Chondrocyte (in vitro differentiated cells): ENCODE results near the gene DCUN1D4. TPM values are rescaled to one million over a fixed set of nuclear protein-coding genes. Genes with fewer than 3 reads are reported as not detected.
A peak's percentile ranks its signal among the peaks of the same experiment; 100 is the strongest.

Source experiments
- DNase-seq: peaks from one replicate; pipeline ENCODE4 v3.0.0; 2021; ENCODE audit warnings: mixed read lengths, low spot score
- H3K27ac Mint-ChIP-seq: one replicate; pipeline ENCODE4 v1.8.0; 2021; ENCODE audit warnings: mild to moderate bottlenecking, moderate library complexity, mixed read lengths; ENCODE audit not compliant: unreplicated experiment
- H3K27me3 Mint-ChIP-seq: 2 replicates; pipeline ENCODE4 v1.8.0; 2021; ENCODE audit warnings: low read depth, mixed read lengths
- H3K36me3 Mint-ChIP-seq: 2 replicates; pipeline ENCODE4 v1.8.0; 2021; ENCODE audit warnings: low read depth, mixed read lengths
- H3K4me1 Mint-ChIP-seq: 2 replicates; pipeline ENCODE4 v1.8.0; 2021; ENCODE audit warnings: low read depth, mild to moderate bottlenecking, mixed read lengths
- H3K4me3 Mint-ChIP-seq: one replicate; pipeline ENCODE4 v1.8.0; 2021; ENCODE audit warnings: mild to moderate bottlenecking, moderate library complexity, mixed read lengths; ENCODE audit not compliant: unreplicated experiment
- H3K9me3 Mint-ChIP-seq: 2 replicates; pipeline ENCODE4 v1.8.0; 2021; ENCODE audit warnings: low read depth, mixed read lengths
- total RNA-seq: library from RNA; stranded (reverse); gene quantifications from 3 replicates; pipeline ENCODE4 v1.2.1, GENCODE V29; 2021
- TF ChIP-seq, protein P1 (sequence below): fragments of 200-600 bp; sonication (generic); IDR thresholded peaks from 2 replicates; pipeline ENCODE4 v1.5.0; 2021; ENCODE audit warnings: antibody characterized with exemption, mild to moderate bottlenecking, moderate library complexity

Gene DCUN1D4
- total RNA-seq, 1 donor from 2014 or later = 74.9 TPM

DNA sequence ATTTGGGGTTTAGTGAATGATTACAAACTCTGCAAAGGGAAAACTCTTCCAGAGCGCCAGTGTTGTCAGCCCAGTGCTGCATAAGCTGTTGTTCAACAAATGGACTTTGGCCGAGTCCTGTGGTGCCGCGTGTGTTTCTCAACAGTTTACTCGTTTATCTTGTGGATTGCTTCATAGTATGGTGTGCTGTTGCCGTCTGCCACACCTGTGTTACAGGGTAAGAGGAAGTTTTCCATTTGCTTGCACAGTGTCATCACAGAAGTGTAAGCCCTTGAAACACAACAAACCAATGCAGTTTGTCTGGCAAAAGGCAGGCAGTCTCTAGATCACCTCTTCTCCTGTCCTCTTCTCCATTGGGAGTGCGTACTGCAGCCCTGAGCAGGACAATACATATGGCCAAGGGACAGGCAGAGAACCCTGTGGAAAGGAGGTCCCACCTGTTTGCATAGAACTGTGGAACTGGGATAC is 66.3 kb downstream of the DCUN1D4 start:
- TF ChIP-seq, protein P1, sequence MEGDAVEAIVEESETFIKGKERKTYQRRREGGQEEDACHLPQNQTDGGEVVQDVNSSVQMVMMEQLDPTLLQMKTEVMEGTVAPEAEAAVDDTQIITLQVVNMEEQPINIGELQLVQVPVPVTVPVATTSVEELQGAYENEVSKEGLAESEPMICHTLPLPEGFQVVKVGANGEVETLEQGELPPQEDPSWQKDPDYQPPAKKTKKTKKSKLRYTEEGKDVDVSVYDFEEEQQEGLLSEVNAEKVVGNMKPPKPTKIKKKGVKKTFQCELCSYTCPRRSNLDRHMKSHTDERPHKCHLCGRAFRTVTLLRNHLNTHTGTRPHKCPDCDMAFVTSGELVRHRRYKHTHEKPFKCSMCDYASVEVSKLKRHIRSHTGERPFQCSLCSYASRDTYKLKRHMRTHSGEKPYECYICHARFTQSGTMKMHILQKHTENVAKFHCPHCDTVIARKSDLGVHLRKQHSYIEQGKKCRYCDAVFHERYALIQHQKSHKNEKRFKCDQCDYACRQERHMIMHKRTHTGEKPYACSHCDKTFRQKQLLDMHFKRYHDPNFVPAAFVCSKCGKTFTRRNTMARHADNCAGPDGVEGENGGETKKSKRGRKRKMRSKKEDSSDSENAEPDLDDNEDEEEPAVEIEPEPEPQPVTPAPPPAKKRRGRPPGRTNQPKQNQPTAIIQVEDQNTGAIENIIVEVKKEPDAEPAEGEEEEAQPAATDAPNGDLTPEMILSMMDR = no peak
- H3K27me3 Mint-ChIP-seq = no peaks in the 10 kb centered on the region
- H3K9me3 Mint-ChIP-seq = peaks cover 3% of the 10 kb centered on the region
- peaks cover 48% of the 10 kb centered on the region for H3K36me3 Mint-ChIP-seq
- peaks cover 3% of the 10 kb centered on the region for H3K4me1 Mint-ChIP-seq
- no peak overlapping the region for H3K27ac Mint-ChIP-seq
- DNase-seq = no peak
- H3K4me3 Mint-ChIP-seq = no peak overlapping the region

DNA sequence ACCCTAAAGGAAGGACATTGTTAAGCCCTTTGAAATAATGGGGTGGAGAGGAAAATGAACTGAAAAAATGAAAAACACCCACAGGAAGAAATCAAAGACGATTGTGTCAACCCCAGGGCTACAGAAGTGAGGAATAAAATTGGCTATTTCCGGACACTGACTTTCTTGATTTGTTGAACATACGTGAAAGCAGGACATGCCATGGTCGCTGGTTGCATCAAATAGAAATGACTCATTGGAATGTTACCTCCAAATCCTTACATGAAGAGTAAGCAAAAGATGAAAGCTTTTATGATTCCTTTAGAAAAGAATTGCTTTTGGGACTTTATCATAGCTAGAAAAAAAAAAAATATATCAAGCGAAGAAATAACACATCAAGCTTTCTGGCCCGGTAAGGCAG is 75.3 kb downstream of the DCUN1D4 start:
- Mint-ChIP-seq H3K36me3 (peaks cover 33% of the 10 kb centered on the region), H3K27ac (no peak overlapping the region), H3K27me3 (no peaks in the 10 kb centered on the region), H3K9me3 (peaks cover 14% of the 10 kb centered on the region), H3K4me1 (peaks cover 9% of the 10 kb centered on the region), H3K4me3 (no peak overlapping the region)
- no peak for DNase-seq
- TF ChIP-seq, protein P1 = no peak

DNA sequence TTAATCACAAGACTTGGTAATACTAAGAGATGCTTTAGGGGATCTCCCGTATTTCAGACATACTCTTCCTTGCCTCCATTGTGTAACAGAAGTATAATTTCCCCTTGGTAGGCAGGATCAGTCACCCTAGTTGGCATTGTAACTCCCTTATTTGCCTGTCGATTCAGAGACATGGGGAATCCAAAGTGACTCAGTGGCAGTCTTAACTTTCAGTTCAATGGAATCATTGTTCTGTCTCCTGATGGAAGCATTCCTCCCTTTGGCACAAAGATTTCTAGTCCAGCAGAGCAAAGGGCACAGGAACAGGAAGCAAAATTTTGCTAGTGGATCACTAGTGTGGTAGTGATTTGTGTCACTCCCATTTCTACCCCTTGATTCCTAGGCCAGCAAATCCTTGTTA is 80.4 kb downstream of the DCUN1D4 start:
- H3K4me3 Mint-ChIP-seq = no peak overlapping the region
- H3K9me3 Mint-ChIP-seq = peaks cover 12% of the 10 kb centered on the region
- no peak overlapping the region for H3K27ac Mint-ChIP-seq
- H3K27me3 Mint-ChIP-seq = peaks cover 5% of the 10 kb centered on the region
- no peak for DNase-seq
- H3K4me1 Mint-ChIP-seq = peaks cover under 1% of the 10 kb centered on the region
- TF ChIP-seq, protein P1 = no peak
- H3K36me3 Mint-ChIP-seq = peaks cover 3% of the 10 kb centered on the region

DNA sequence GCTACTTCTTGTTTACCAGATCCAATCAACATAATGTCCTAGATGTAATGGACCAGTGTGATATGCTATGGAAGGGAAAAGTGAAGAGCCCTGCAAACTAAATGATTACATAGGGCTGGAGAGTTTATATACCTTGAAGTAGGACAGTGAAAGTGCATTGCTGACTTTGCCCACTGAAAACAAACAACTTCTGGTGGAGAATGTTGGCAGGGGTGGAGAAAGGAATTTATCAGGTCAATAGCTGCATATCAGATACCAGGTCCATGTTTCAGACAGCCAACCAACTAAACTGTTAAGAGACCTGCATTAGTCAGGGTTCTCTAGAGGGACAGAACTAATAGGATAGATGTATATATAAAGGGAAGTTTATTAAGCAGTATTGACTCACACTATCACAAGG is 82.4 kb downstream of the DCUN1D4 start:
- H3K9me3 Mint-ChIP-seq = peaks cover 6% of the 10 kb centered on the region
- no peak for DNase-seq
- no peaks in the 10 kb centered on the region for H3K36me3 Mint-ChIP-seq
- H3K27ac Mint-ChIP-seq = no peak overlapping the region
- TF ChIP-seq, protein P1 = no peak
- H3K4me3 Mint-ChIP-seq = no peak overlapping the region
- H3K27me3 Mint-ChIP-seq = peaks cover 6% of the 10 kb centered on the region
- peaks cover 5% of the 10 kb centered on the region for H3K4me1 Mint-ChIP-seq

DNA sequence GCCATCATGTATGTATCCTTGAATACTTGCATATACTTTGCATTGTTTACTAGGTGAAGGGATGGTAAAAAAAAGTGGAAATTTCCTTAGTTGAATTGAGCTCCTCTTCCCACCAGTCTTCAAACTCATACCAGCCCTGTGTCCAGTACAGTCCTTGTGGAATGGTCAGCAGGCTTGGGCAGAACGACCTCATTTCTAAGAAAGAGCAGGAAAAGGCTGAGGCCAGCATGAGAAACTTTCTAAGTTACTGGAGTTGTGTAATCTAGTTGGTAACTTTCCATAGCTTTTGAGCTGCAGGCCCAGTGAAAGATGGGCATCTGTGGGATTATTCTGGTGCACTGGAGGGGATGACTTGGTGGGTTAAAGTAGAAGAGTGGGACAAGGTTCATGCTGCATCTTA is 87.6 kb downstream of the DCUN1D4 start:
- Mint-ChIP-seq H3K9me3 (no peaks in the 10 kb centered on the region), H3K27ac (peak overlapping the region; percentile 42), H3K4me3 (no peak overlapping the region), H3K4me1 (peaks cover 30% of the 10 kb centered on the region), H3K27me3 (peaks cover 9% of the 10 kb centered on the region), H3K36me3 (no peaks in the 10 kb centered on the region)
- no peak for DNase-seq
- TF ChIP-seq, protein P1 = no peak
